Renal pelvis (tissue), 4 donors: ENCODE data around the gene JUN. TPM values are rescaled to one million over a fixed set of nuclear protein-coding genes. Genes with fewer than 3 reads are reported as not detected.

Source experiments
- DNase-seq: peaks from one replicate; pipeline ENCODE4 v3.0.0-alpha.2; 2013
- polyA plus RNA-seq, 3 donors: library from polyadenylated mRNA; unstranded; fragments of 120-200 nt; gene quantifications; one replicate each; pipeline ENCODE4 v1.2.1, GENCODE V29; 2013; ENCODE audit not compliant: insufficient read length in 3 of 3

Gene JUN
- polyA plus RNA-seq, 3 donors: 71.7 to 96.1 (median 79.8) TPM

DNA sequence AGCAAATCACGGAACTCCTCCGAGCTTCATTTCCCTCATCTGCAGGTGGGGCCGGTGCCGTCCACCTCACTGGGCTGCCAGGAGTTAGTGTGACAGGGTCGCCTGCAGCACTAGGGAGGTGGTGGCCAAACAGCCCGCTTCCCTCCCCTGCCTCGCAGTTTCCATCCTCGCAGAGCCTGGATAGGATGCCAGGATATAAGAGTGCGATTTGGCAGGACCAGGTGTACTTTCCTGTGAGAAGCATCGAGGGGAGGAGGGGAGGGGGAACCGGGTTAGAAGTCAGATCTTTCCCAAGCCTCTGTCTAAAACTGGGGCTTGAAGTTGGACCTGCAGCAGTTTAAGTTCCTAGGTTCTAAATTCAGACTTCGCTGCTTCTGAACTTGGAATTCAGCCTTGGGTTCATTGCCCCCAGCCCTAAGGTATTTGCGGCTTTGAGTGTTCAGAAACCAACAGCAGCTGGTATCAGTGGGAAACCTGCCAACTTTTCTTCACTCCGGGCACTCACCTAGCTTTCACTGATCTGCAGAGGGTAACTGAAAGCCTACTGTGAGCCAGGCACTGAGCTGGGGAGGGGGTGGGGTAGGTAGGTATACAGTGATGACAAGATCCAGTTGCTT lies 1.7 kb upstream of the JUN start:
- DNase-seq: peak; percentile 87

DNA sequence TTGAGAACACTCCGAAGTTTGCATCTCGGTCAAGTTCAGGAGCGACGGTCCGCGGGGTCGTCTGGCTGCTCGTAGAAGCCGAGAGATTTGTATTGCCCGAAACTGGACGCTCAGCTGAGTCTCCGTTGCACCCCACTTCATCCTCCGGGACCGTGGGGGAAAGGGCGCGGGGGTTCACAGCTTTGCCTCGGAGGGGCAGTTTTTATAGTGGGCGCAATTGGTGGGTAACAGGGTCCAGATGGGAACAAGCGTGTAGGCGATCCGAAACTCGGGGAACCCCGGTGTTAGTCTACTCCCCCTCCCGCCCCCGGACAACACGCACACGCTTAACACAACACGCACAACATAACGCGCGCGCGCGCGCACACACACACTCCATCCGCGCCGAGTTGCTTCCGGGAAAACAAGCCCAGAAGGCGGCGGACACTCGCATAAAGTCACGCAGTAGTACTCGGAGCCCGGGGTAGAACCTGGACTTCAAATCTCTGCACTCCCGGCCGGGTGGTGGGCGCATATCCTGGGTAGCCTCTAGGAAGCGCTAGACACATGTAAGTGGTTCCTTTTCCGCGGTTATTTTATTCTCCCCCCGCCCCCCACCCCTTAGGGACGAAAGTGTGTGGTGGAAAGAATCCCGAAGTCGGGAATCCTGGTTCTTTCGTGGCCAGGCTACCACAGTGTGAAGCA lies 1.1 kb upstream of the JUN start:
- DNase-seq: peak; percentile 88

DNA sequence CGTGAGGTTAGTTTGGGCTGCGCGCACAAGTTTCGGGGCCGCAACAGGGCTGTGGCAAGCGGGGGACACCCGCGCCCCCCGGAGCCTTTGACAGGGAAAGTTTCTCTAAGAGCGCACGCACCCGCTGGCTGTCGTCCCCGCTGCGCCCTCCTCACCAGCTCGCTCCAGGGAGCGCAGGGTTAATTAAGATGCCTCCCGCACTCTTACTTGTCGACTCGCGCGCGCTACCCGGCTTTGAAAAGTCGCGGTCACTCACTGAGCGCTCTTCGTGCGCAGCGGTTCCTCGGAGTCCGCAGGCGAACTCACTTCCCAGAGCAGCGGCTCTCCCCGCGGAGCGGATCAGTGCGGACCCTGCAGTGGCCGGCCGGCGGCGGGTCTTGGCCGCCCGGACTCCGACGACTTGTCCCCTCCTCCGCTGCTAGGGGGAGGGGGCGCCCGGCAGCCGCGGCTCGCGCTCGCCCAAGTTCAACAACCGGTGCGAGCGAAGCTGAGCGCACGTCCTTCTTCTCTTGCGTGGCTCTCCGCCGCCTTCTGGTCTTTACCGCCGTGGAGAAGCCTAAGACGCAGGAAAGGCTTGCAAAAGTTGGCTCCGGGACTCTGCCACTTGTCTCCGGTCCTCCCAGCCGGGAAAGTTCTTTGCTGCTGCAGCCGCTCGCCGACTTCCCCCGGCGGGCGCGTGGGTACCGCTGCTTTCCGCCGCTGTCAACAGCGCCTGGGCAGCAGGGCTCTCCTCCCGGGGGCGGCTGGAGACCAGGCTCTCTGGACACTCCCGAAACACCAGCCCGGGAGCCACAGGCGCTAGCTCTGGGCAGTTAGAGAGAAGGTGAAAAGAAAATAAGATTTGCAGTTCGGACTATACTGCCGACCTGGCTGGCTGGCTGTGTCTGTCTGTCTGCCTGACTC lies 506 bp downstream of the JUN start:
- peak; percentile 49 for DNase-seq

DNA sequence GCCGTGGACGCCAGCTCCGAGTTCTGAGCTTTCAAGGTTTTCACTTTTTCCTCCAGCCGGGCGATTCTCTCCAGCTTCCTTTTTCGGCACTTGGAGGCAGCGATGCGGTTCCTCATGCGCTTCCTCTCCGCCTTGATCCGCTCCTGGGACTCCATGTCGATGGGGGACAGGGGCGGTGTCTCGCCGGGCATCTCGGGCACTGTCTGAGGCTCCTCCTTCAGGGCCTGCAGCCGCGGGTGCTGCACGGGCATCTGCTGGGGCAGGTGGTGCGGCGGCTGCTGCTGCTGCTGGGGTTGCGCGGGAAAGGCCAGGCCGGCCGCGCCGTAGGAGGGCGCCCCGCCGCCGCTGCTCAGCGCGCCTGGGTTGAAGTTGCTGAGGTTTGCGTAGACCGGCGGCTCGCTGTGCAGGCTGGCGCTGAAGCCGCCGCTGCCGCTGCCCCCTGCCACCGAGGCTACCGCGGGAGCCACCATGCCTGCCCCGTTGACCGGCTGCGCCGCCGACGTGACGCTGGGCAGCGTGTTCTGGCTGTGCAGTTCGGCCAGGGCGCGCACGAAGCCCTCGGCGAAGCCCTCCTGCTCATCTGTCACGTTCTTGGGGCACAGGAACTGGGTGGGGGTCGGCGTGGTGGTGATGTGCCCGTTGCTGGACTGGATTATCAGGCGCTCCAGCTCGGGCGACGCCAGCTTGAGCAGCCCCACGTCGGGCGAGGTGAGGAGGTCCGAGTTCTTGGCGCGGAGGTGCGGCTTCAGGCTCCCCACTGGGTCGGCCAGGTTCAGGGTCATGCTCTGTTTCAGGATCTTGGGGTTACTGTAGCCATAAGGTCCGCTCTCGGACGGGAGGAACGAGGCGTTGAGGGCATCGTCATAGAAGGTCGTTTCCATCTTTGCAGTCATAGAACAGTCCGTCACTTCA lies 1.4 kb downstream of the JUN start:
- DNase-seq: no peak

- DNase-seq: peak; percentile 74
These were observed 2.2 kb downstream of the JUN start for GRCh38 chr1:58781541-58782177.

DNA sequence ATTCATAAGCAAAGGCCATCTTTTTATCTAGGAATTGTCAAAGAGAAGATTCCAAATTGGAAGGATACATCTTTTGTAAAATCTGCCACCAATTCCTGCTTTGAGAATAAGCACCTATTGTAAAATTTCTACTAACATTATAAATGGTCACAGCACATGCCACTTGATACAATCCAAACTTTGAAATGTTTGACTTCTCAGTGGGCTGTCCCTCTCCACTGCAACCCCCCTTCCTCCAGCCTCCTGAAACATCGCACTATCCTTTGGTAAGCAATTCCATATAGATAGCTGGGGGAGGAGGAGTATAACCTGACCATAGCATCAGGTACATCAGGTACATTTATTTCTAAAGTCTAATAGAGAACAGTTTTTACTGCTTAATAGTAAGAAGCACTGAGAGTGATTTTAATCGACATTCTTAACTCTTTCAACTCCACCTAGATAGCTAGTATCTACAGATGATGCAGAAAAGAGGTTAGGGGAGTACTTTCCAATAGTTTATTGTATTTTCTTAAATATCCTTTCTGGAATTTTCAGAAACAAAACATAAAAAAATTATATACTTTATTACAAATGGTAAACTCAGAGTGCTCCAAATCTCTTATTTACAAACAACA lies 2.9 kb downstream of the JUN start:
- peak; percentile 40 for DNase-seq

DNA sequence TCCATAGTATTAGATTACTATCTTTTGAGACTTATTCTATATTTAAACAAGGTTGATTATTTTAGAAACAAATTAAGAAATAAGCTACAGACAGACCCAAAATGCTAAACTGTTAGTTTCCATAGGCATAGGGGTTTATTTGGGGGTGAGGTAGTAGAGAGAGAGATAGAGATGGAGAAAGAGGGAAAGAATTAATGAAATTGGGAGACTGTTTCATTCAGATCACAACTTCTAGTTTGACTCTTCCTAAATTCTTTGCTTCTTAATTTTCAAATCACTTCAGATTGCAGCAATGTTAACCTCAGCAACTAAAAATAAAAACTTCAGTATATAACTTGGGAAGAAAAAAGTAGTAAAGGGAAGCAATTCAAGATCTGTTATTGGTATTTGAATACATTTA lies 3.4 kb downstream of the JUN start:
- no peak for DNase-seq

DNA sequence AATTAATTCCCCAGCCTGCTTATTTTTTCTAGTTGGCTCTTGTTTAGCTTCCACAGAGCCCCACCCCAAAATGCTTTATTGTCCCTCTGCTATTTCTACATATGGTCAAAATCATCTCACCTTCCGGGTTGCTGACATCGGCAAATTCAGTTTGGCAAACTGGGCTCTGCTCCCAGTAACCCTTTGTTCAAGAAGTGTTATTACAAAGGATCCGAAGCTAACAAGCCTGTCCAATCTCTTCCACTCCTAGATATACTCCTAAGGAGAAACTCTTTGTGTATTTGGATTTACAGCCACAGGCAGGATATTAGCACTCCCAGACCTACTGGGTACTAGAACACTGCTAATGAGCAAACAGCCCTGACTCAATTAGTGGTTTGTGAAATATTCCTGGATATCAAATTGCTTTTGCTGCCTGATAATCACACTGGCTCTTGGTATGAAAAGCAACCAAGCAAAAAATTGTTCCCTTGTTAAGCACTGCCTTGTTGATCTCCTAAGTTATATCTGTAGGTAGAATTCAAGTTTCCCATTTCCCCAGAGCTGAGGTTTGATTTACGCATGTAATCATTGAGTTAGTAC lies 4.0 kb downstream of the JUN start:
- DNase-seq: peak; percentile 77

- peak; percentile 37 for DNase-seq
These were observed 4.6 kb downstream of the JUN start for GRCh38 chr1:58779059-58779754.

DNA sequence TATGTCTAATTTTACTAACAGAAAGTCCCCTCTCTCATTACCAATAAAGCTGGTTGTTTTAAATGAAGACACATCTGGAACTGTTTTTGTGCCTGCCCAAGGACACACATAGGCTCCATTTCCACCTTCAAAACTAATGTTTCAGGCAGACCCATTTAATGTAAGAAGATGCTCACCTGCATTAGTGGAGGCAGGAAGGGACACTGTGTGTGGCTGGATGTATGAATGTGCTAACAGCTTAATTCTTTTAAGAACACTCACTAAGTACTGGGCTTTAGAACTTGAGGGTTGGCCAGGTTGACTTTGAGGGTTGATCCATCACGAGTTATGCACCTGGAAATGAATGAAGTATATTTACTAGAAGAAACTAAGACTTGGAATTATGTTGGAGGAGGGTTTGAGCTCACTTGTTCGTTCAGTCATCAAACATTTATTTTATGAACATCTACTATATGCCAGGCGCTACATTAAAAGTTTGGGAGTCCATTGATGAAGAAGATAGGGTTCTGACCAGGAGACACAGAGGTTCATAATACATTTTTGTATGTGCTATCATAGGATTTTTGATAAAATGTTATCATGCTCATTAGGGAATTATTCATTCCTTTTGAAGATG lies 5.4 kb downstream of the JUN start:
- no peak for DNase-seq

DNA sequence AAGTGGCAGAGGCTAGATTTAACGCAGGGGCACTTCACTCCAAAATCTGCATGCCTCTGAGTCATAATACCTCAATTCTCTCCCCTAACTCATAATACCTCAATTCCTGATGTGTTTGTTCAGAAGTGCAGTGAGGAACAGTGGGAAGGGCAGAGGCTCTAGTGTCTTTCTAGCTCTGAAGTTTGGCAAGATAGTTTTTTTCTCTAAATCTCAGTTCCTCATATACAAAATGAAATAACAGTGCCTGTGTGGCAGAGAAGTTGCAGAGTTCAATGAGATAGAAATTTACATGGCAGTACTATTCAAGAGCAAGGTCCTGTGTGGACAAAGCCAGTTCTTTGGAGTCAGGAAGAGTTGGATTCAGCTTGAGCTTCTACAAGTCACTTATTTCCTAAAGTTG lies 9.8 kb downstream of the JUN start:
- DNase-seq: no peak

GRCh38 chr1:58773406-58773840 lies 10.4 kb downstream of the JUN start:
- no peak for DNase-seq

DNA sequence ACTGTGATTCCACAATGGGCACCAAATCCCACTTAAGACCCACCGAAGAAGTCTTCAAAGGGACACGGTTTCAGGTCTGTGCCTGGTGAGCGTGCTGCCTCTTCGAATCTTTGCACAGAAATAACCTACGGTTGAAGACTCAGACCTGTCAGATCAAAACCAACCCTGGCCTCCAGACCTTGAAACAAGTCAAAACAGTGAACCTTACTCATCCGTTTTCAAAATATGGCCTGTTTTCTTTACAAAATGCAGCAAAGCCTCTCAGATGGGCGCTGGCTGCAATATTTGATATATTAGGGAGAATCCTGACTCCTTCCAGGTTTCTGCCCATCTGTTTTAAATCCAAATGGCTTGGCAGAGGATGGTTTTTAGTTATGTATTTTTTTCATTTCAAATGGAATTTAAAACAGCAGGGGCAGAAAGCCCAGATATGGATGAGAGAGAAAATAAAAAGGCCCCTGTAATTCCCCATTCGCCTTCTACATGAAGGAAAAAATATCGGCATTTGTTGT lies 14.0 kb downstream of the JUN start:
- DNase-seq: no peak

DNA sequence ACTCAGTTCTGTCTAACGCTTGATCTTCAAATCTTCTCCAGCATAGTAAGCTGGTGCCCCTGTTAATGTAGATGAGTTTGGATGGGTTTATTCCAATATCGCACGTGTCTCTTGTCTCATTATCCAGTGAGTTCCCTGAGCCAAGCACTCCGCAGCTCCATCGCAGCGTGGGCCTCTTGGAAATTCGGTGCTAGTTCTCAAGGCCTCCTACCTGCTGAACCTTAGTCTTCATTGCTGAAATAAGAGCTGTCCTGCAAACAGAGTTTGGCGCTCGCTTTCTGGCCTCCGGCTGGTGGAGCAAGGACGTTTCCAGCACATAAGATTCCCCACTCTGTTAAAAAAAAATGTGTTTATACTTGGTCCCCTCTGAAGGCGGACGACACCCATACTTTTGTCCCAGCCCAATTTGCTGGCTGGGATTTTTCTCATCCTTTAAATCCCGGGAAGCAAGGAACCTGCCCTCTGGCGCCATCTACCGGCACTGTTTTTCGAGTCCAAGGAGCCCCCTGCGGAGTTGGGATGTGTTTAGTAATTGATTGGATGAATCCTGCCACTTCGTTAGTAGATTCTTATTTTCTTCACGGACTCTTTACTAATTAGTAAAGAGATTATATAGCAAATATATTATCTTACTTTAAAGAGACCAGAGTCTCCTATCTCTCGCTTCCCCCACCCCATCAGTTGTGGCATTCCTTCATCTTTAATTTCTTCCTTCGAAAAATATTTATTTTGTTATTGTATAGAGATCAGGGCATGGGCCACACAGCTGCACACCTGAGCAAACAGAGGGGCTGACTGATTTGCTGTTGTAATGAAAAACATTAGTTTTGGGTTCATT lies 14.7 kb downstream of the JUN start:
- peak; percentile 62 for DNase-seq

DNA sequence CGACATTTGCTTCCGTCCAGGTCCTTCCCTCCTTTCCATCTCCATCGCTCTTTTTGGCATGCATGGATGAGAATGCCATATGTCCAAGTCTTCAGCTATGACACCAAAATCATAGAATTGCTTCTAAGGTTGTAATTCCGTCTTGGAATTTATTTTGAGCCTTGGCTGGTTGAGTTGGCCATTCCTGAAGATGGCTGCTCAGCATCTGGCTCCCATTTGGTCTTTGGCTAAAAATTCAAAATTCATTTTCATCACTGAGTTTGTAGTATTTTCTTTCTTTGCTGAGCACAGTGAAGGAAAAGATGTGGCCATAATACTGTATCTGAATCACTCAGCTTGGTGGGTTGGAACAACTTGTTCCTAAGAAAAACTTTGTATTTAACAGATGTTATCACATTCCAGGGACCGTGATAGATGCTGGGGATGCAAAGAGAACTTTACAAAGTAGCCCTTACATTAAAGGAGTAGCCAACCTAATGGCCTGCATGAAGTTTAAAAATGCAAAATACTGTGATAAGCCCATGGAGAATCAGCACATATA lies 15.6 kb downstream of the JUN start:
- no peak for DNase-seq

- DNase-seq: no peak
These were observed 16.7 kb downstream of the JUN start for GRCh38 chr1:58767143-58767542.

GRCh38 chr1:58765441-58765840 lies 18.4 kb downstream of the JUN start:
- no peak for DNase-seq

- no peak for DNase-seq
These were observed 18.8 kb downstream of the JUN start for GRCh38 chr1:58765006-58765405.
